ENCODE data around the gene TNRC6B. TPM values are rescaled to one million over a fixed set of nuclear protein-coding genes. Genes with fewer than 3 reads are reported as not detected.
"Not testable (repeated sequence)": the region's sequence is repeated elsewhere in the genome, so short reads cannot be mapped to it uniquely, and the experiment has no call there.

The TNRC6B gene
- total RNA-seq, 2 donors from 2014 or later: 45.3 to 59.1 TPM

DNA sequence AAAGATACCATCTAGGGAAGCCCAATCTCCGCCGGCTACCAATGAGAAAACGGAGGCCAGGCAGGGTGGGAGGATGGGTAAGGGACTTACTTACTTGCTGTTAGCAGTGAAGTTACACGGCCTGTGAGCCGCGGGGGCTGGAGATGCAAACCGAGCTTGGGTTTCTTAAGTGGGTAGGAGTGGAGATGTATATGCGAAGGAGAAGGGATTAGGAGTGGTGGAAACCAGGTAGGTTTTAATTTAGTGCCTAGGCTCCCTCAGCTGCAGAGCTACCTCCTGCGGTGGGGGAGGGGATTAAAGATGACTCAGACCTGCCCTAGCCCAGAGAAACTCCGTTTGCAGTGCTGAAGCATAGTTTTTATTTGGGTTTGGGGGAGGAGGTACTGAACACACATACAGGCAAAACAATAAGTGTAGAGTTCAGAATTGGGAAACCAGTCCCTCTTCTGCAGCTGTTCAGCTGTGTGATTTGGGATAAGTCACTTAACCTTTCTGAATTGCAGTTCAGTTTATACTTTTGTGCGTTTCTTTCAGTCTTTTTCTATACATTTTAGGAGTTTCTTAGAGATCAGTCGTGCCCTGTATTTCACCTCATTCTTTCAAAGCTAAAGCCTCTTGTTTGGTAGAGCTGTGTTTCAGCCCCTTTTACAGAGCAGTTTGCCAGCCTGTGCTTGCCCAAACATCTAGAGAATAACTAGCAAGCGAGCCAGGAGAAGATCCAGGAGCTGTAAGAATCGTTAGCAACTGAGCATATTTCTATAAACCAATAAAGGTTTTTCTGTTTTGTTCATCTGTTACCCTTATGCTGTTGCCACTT is 596 bp upstream of the TNRC6B start:
- peaks cover 42% of the 10 kb centered on the region for H3K4me1 Mint-ChIP-seq
- H3K36me3 Mint-ChIP-seq (ENCODE audit: low read depth): peaks cover 16% of the 10 kb centered on the region
- H3K9me3 Mint-ChIP-seq: no peaks in the 10 kb centered on the region
- ATAC-seq (replicated peaks): peak; percentile 78
- H3K27me3 Mint-ChIP-seq: no peaks in the 10 kb centered on the region
- peak overlapping the region; percentile 85 for H3K4me3 Mint-ChIP-seq
- peak overlapping the region; percentile 96 for H3K27ac Mint-ChIP-seq

DNA sequence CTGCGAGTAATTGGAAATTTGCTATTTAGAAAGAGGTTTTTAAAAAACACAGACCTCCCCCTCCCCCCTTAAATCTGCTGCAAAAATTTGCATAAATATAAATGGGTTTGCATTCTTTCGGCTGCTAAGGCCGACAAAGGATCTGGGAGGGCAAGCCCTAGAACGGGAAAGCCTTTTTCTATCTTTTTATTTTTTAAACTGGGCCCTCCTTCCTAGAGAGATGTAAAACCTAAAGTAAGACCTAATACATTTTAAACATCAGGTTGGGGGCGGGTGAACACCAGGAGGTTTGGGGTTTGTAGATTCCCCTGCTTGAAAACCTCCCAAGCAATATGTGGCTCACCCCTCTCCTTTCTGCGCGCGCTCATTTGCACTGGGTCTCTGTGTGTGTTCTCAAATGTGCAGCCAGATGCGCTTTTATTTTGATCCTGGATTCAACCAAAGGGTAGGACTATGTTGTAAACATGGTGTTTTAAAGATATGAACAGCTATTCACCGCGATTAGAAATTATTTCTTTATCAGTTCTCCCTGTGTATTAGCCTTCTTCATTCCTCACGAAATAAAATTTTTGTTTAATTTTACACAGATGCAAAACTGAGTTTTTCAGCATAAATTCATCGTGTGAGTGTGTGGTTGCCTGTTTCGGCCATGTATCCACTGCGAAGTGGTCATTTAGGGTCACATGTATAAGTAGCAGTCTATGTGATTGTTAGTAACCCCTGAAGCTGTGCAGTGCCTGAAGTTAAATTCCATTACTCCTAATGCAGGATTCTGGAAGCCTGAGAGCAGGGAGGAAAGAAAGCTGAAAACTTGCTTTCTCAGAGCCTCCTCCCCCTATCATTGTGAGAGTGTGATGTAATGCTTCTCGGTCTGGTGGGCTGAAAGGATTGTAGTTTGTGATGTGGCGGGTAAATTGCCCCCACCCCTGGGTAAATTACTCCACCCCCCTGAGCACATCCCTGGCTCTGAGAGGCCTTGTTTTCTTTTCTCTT is 988 bp downstream of the TNRC6B start:
- ATAC-seq (replicated peaks): peak; percentile 10
- Mint-ChIP-seq H3K4me1 (peaks cover 52% of the 10 kb centered on the region), H3K27ac (peak overlapping the region; percentile 96), H3K36me3 (ENCODE audit: low read depth) (peaks cover 16% of the 10 kb centered on the region), H3K27me3 (no peaks in the 10 kb centered on the region), H3K9me3 (no peaks in the 10 kb centered on the region), H3K4me3 (peak overlapping the region; percentile 85)

DNA sequence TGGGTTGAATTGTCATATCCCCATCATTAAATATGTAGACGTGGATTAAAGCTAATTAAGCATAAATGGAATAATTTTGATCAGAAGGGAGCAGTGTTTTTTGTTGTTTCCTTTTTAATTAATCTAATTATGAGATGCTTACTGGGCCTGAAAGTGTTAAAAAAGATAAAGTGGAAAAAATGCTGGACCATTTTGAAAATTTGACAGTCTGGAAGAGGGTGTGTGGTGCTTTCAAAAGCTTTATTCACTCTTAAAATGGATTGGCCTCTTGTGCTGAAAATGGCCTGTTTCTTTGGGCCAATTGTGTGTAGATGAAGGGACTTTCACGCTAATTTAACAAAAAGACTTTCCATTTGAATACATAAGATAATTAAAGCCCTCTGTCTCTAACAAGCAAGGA is 1.8 kb downstream of the TNRC6B start:
- peaks cover 58% of the 10 kb centered on the region for H3K4me1 Mint-ChIP-seq

DNA sequence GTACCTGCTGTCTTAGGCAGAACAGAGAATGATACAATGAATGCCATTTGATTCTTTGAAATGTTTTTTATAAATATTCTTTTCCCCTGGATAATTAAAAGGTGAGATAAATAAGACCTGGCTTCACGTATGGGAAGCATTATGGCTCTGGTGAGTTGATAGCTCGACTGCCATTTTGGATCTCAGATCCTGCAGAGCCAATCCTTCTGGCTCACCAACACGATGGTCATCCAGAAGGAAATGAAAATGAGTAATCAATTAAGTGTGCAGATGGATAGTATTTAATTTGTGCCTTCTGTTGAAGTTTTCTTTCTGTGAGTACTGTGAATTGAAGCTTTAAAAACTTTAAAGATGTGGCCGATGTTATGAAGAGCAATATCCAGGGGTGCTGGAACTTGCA is 2.7 kb downstream of the TNRC6B start:
- H3K27me3 Mint-ChIP-seq: no peaks in the 10 kb centered on the region
- ATAC-seq (replicated peaks): no peak

More for the DNA sequence above, 1.8 kb downstream of the TNRC6B start:
- Mint-ChIP-seq H3K27ac (peak overlapping the region; percentile 96), H3K36me3 (ENCODE audit: low read depth) (peaks cover 16% of the 10 kb centered on the region), H3K9me3 (no peaks in the 10 kb centered on the region), H3K27me3 (no peaks in the 10 kb centered on the region), H3K4me3 (peak overlapping the region; percentile 85)
- no peak for ATAC-seq (replicated peaks)

DNA sequence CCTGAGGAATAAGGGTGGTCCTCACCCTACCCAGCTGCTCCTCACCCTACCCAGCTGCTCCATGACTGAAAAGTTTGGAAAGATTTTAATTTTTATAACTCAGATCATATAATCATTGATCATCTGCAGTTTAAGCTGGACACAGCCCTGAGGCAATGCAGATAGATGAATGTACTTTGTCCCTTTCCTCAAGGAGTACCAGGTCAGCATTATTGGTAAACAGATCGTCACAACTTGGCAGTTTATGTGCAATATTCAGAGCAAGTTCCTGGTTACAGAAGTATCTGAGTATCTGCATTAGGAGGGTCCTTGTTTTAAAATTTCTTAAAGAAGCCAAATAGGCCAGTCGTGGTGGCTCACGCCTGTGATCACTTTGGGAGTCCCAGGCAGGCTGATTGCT is 3.6 kb downstream of the TNRC6B start:
- H3K27ac Mint-ChIP-seq: no peak overlapping the region
- peaks cover 16% of the 10 kb centered on the region for H3K36me3 Mint-ChIP-seq (ENCODE audit: low read depth)
- peaks cover 64% of the 10 kb centered on the region for H3K4me1 Mint-ChIP-seq
- ATAC-seq (replicated peaks): no peak
- no peaks in the 10 kb centered on the region for H3K27me3 Mint-ChIP-seq
- no peaks in the 10 kb centered on the region for H3K9me3 Mint-ChIP-seq
- H3K4me3 Mint-ChIP-seq: peak overlapping the region; percentile 85

More for the DNA sequence above, 2.7 kb downstream of the TNRC6B start:
- H3K4me1 Mint-ChIP-seq: peaks cover 64% of the 10 kb centered on the region
- no peaks in the 10 kb centered on the region for H3K9me3 Mint-ChIP-seq
- H3K36me3 Mint-ChIP-seq (ENCODE audit: low read depth): peaks cover 16% of the 10 kb centered on the region
- H3K27ac Mint-ChIP-seq: peak overlapping the region; percentile 96
- H3K4me3 Mint-ChIP-seq: peak overlapping the region; percentile 85

DNA sequence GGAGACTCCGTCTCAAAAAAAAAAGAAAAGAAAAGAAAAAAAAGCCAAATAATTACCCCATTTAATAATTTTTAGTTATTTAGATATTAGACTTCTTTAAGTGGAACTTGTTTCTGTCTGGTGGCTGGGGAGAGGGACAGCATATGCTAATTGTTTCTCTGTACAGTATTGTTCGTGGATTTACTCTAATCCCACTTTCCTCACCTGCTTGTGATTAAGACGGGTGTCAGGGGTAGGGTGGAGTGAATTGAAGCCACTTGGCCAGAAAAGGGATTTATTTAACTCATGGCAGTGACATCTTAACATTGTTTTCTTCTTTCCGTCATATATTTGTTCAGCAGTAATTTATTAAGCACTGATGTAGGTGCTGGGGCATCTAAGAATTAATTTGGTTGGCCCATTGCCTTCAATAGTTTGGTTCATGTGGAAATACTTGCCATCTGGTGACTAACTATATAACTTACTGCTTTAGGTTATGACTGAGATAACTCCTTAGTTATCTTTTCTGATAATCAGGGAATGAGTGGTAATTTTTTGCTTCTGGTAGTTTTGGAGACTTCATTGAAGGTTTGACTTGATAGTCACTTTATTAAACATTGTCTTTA is 4.6 kb downstream of the TNRC6B start:
- Mint-ChIP-seq H3K4me3 (peak overlapping the region; percentile 66), H3K27me3 (no peaks in the 10 kb centered on the region)
- no peak for ATAC-seq (replicated peaks)

DNA sequence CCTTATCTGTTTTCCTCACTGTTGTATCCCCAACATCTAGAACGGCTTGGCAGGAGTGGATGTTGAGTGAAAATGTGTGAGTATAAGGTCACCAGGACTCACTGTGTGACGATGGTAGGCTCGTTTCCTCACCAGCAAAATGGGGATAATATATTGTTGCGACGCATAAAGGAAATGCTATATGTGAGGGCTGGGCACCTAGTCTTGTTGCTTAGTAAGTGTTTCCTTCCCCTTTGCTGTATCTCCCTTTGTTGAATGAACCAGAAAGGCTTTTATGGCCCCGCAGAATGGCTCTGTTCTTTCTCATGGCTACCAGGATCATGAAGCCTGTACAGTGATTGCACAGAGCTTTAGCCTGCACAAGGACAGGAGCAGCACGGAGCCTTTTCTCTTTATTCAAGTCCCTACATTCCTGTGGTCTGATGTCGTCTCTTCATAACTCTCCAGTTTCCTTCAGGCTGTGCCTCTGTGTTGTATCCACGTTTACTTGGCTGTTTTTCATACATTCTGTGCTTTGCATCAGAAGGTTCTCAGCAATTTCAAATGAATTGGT is 5.4 kb downstream of the TNRC6B start:
- H3K9me3 Mint-ChIP-seq: no peaks in the 10 kb centered on the region
- peak overlapping the region; percentile 73 for H3K27ac Mint-ChIP-seq
- H3K4me3 Mint-ChIP-seq: peak overlapping the region; percentile 66
- no peaks in the 10 kb centered on the region for H3K27me3 Mint-ChIP-seq
- H3K36me3 Mint-ChIP-seq (ENCODE audit: low read depth): peaks cover 5% of the 10 kb centered on the region
- H3K4me1 Mint-ChIP-seq: peaks cover 51% of the 10 kb centered on the region
- ATAC-seq (replicated peaks): peak; percentile 62

More for the DNA sequence above, 4.6 kb downstream of the TNRC6B start:
- H3K4me1 Mint-ChIP-seq: peaks cover 54% of the 10 kb centered on the region
- H3K9me3 Mint-ChIP-seq: no peaks in the 10 kb centered on the region
- H3K27ac Mint-ChIP-seq: peak overlapping the region; percentile 73
- H3K36me3 Mint-ChIP-seq (ENCODE audit: low read depth): peaks cover 13% of the 10 kb centered on the region

DNA sequence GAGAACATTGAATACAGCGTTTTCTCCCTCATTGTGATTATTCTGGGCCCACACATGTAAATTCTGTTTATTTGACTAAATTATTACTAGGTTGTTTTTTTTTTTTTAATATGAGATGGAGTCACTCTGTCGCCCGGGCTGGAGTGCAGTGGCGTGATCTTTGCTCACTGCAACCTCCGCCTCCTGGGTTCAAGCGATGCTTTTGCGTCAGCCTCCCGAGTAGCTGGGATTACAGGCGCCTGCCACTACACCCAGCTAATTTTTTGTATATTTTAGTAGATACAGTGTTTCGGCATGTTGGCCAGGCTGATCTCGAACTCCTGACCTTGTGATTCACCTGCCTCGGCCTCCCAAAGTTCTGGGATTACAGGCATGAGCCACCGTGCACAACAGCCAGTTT is 5.9 kb downstream of the TNRC6B start:
- Mint-ChIP-seq H3K27ac (peak overlapping the region; percentile 73), H3K4me1 (peaks cover 51% of the 10 kb centered on the region), H3K4me3 (peak overlapping the region; percentile 66)
- not testable (repeated sequence) for H3K36me3 Mint-ChIP-seq (ENCODE audit: low read depth); H3K27me3 Mint-ChIP-seq; ATAC-seq (replicated peaks); H3K9me3 Mint-ChIP-seq

DNA sequence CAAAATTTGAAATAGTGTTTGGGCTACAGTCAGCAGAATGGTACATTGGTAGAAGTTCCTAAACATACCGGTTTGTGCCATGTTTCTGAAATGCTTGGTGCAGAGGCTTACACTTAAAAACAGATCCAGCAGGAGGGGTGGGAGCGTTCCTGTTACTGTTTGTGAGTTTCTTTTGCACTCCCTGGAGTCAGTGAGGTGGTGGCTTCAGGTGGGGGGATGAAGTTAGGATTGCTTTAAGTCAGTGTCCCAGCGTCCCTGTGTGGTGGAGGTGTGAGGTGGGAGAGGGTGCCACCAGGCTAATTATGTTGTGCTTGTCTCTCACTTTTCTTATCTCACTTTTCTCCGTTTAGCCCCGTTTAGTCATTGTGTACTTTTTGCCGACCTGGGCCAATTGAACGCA is 9.7 kb downstream of the TNRC6B start:
- ATAC-seq (replicated peaks): no peak
- H3K4me1 Mint-ChIP-seq: peaks cover 48% of the 10 kb centered on the region
- peaks cover 6% of the 10 kb centered on the region for H3K36me3 Mint-ChIP-seq (ENCODE audit: low read depth)
- H3K27ac Mint-ChIP-seq: no peak overlapping the region
- H3K27me3 Mint-ChIP-seq: no peaks in the 10 kb centered on the region
- H3K9me3 Mint-ChIP-seq: no peaks in the 10 kb centered on the region
- H3K4me3 Mint-ChIP-seq: no peak overlapping the region

DNA sequence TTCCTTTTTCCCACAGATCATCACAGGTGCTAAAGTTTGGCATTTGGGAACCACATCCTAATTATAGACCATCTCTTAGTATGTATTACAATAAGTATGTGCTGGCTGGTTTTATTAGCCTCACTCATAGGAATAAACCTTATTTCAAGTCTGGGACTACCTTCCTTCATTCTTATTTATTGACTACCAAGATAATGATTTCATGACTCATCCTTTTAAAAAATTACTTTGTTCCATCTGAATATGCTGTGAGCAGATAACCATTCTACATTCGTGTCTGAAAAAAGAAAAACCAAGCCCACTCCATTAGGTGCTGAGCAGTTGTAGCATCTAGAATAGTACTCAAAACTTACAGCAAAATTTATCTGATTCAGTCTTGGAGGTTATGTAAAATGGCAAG is 12.3 kb downstream of the TNRC6B start:
- Mint-ChIP-seq H3K4me1 (peaks cover 43% of the 10 kb centered on the region), H3K4me3 (no peak overlapping the region), H3K27me3 (no peaks in the 10 kb centered on the region), H3K27ac (no peak overlapping the region), H3K9me3 (no peaks in the 10 kb centered on the region), H3K36me3 (ENCODE audit: low read depth) (peaks cover 6% of the 10 kb centered on the region)
- no peak for ATAC-seq (replicated peaks)

DNA sequence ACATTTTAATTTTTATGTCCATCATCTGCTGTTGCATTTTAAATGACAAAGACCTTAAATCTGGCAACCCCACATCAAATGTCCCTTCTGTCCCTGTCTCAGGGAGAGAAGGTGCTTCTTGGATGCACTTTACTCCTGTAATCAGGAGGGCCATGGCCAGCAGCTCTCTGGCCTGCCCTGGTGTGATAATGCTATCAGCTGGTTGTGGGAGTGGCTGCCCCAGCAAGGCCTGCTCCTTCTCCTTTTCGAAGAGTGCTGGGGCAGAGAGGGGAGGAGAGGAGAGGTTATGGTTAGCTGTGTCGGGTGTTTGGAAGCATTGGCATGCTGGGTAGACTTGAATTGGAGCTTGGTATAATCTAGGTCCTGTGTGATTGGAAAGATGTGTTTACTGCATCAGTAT is 12.8 kb downstream of the TNRC6B start:
- H3K4me1 Mint-ChIP-seq: peaks cover 39% of the 10 kb centered on the region

DNA sequence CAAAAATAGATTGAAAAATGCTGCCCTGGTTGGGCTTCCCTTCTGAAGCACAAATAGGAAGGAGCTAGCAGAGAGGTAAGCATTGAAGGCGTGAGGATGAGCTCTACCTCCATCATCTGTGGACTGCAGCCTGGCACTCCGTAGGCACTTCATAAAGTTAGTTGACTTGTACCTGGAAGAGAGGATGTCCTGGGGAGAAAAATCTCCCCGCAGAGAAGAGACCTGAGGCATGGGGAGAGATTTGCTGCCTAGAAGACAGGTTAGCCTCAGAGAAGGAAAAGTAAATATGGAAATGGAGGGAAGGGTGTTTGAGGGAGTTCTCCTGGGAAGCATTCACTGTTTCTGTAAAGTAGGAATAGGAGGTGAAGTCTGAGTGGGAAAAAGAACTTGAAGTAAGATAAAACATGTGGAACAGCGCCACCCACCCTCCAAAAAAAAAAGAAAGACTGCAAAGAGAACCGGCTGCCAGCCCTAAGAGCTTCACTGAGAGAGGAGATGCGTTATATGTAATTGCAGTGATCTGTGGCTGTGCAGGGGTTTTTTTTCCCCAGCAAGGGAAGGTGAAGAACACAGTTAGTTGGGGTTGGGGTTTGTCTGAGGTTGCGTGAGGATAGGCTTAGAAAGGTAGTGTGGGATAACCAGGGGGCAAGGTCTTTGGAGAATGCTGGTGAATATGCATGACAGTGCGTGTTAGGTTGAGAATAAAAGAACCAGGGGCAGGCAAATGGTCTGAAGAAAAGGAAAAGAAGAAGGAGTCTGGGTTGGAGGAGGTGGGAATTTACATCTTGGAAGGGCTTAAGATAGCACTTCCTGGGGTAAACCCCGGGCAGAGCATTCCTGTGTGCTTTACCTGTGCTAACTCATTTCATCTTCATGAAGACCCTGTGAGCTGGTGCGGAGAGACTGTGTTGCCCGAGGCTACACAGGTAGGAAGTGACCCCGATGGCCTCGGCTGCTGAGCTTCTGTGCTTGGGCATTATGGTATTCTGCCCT is 16.0 kb downstream of the TNRC6B start:
- Mint-ChIP-seq H3K4me3 (peak overlapping the region; percentile 1), H3K27me3 (no peaks in the 10 kb centered on the region), H3K4me1 (peaks cover 48% of the 10 kb centered on the region), H3K9me3 (no peaks in the 10 kb centered on the region), H3K27ac (peak overlapping the region; percentile 64), H3K36me3 (ENCODE audit: low read depth) (peaks cover 19% of the 10 kb centered on the region)
- no peak for ATAC-seq (replicated peaks)

More for the DNA sequence above, 12.8 kb downstream of the TNRC6B start:
- H3K9me3 Mint-ChIP-seq: no peaks in the 10 kb centered on the region
- H3K27ac Mint-ChIP-seq: peak overlapping the region; percentile 44
- peaks cover 6% of the 10 kb centered on the region for H3K36me3 Mint-ChIP-seq (ENCODE audit: low read depth)
- no peak for ATAC-seq (replicated peaks)
- no peaks in the 10 kb centered on the region for H3K27me3 Mint-ChIP-seq
- H3K4me3 Mint-ChIP-seq: no peak overlapping the region

DNA sequence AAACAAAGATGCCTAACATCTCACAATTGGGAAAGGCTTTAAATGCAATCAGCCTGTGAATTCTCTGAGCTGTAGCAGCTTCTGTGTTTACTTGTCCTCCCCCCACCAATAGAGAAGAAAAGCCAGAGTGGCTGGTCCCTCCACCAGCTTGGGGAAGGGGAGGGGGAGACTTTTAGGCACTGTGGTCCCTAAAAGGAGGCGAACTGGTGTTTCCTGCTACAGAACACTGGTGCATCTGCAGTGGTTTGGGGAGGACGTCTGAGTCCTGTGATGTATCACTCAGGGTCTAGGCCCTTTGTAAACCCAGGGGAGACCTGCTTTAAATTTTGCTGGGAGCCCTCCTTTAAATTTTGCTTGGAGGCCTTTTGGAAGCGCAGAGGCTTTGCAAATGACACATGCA is 16.9 kb downstream of the TNRC6B start:
- no peak overlapping the region for H3K4me3 Mint-ChIP-seq
- H3K4me1 Mint-ChIP-seq: peaks cover 58% of the 10 kb centered on the region
- no peak for ATAC-seq (replicated peaks)
- peaks cover 19% of the 10 kb centered on the region for H3K36me3 Mint-ChIP-seq (ENCODE audit: low read depth)
- no peaks in the 10 kb centered on the region for H3K9me3 Mint-ChIP-seq
- H3K27ac Mint-ChIP-seq: no peak overlapping the region
- no peaks in the 10 kb centered on the region for H3K27me3 Mint-ChIP-seq
